ENCODE data around the gene NFKBIE. TPM values are rescaled to one million over a fixed set of nuclear protein-coding genes. Genes with fewer than 3 reads are reported as not detected.

The NFKBIE gene
- total and polyA plus RNA-seq, 8 donors, result 2.5 to 16.9 (median 7.6) TPM

DNA sequence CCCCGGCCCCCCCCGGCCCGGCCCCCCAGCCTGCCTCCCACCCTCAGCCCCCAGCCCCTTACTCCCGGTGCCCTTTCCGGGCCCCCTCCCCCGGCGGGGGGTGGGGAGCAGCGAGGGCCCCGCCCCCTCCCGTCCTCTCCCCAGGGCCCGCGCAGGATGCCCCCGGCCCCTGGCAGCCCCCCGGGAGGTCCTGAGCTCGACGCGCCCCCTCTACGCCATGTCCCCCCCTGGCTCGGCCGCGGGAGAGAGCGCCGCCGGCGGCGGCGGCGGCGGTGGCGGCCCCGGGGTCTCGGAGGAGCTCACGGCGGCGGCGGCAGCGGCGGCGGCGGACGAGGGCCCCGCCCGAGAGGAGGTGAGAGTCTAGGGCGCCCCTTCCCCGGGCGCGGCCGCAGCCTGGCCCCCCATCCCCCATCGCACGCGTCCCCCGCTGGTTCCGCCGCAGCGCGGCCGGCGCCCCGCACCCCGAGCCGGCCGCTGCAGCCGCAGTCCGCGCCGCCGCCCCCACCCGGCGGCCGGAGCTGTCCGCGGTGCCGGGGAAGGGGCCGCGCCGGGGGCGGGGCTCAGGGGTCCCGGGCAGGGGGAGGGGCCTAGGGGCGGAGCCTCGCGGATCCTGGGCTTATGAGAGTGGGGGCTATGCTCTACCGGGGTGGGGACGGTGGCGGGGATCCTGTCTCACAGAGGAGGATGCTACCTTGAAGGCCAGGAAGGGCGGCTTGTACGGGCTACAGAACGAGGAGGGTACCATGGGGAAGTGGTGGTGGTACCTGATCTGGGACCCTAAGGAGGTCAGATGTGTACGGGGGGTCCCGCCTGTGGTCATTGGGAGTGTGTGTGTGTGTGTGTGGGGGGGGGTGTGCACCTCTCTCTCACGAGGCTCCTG, 5.4 kb upstream of the NFKBIE start:
- intact Hi-C loops (cut with DNase I), result no loop called here
- DNase-seq (peak in 1 of 6 donors; percentile 70), FAIRE-seq (no peak), ATAC-seq (no peak)
- Histone ChIP-seq H3K27ac (no peak overlapping the region), H3K4me3 (peak overlapping the region in 3 of 4 donors; percentile 18 to 35 (median 30)), H3K27me3 (peaks cover 0 to 6% (median 3%) of the 10 kb centered on the region in 4 donors), H3K36me3 (no peaks in the 10 kb centered on the region), H3K9me3 (no peaks in the 10 kb centered on the region), H3K4me1 (peaks cover 0 to 3% (median 0%) of the 10 kb centered on the region in 3 donors)
- no peak for TF ChIP-seq CTCF (IDR thresholded peaks at IDR 0.05)
- 3 to 5% methylated on average over 28 to 89 of the region's 90 CpGs for WGBS, 2 donors

DNA sequence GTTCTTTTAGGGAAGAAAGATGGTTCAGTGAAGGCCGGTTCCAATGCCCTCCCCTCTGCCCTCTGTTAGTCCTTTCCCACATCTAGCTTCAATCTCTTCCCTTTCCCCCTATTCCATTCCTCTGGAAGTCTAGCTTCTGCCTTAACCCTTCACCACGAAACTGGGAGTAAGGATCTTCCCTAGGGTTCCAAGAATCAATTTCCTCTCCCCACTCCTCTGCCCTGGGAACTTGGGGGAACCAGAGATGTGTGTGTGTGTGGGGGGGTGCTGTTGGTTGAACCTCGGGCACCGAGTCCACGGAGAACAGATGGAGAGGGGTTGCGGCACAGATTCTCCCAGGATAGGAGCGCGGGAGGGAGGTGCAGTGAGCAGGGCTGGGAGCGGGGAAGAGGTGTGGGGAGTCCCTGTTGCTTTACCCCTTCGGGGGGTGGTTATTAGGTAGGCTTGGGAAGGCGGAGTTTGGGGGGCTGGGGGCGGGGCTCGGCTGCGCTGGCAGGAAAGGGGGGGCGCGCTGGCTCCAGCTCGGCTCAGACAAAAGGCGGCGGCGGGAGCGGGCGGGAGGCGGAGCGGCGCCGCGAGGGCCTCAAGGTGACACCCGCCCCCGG, 4.7 kb upstream of the NFKBIE start, which contains the start of gene TMEM151B:
TMEM151B (plus strand) TSS at position 530 of the 605 bp plus-strand sequence. CDS start 293 bp downstream, outside the sequence.
- Histone ChIP-seq H3K27ac (no peak within 1 kb of the TSS), H3K27me3 (no peaks in the 10 kb centered on the region), H3K36me3 (no peaks in the 10 kb centered on the region), H3K4me1 (no peaks in the 10 kb centered on the region), H3K9me3 (no peaks in the 10 kb centered on the region), H3K4me3 (peak within 1 kb of the TSS in 3 of 4 donors; percentile 18 to 35 (median 30))
- 24 to 43% methylated on average over 14 to 25 of the region's 29 CpGs for WGBS, 2 donors
- intact Hi-C loops (cut with DNase I), result loop anchor here in 2 of 3 donors (5.0 kb wide), 2 partner anchors 62 to 67 kb away; no protein-coding TSS in a partner anchor
- FAIRE-seq (no peak), DNase-seq (peak in 1 of 6 donors; percentile 52), ATAC-seq (no peak)
- TF ChIP-seq CTCF (IDR thresholded peaks at IDR 0.05), result no peak

- Histone ChIP-seq H3K27me3 (no peaks in the 10 kb centered on the region), H3K9me3 (no peaks in the 10 kb centered on the region), H3K27ac (no peak overlapping the region), H3K4me1 (peaks cover 0 to 4% (median 1%) of the 10 kb centered on the region in 3 donors), H3K36me3 (no peaks in the 10 kb centered on the region), H3K4me3 (no peak overlapping the region)
- ATAC-seq (no peak), FAIRE-seq (no peak), DNase-seq (peak in 1 of 6 donors; percentile 12)
- intact Hi-C loops (cut with DNase I), result loop anchor here in 2 of 3 donors (5.0 kb wide), 2 partner anchors 63 to 68 kb away; no protein-coding TSS in a partner anchor
- 27% methylated on average over 1 of the region's 1 CpG for WGBS, 2 donors
- TF ChIP-seq CTCF (IDR thresholded peaks at IDR 0.05), result no peak
Observed at GRCh38 chr6:44269178-44269920, 4.0 kb upstream of the NFKBIE start.

- peaks cover 0 to 14% (median 4%) of the 10 kb centered on the region in 3 donors for H3K4me1 ChIP-seq
- ATAC-seq (peak in 3 of 4 donors; percentile 36 to 50 (median 49)), FAIRE-seq (no peak), DNase-seq (peak in 2 of 6 donors; percentile 65 to 74)
- no peaks in the 10 kb centered on the region for H3K36me3 ChIP-seq
- 28 to 44% methylated on average over 5 of the region's 5 CpGs for WGBS, 2 donors
- no peaks in the 10 kb centered on the region for H3K27me3 ChIP-seq
- intact Hi-C loops (cut with DNase I), result loop anchor here in 2 of 3 donors (5.0 kb wide), 2 partner anchors 64 to 69 kb away; no protein-coding TSS in a partner anchor
- H3K4me3 ChIP-seq, result no peak overlapping the region
- no peaks in the 10 kb centered on the region for H3K9me3 ChIP-seq
- TF ChIP-seq CTCF (IDR thresholded peaks at IDR 0.05), result peak; percentile 86 to 93 (median 88)
- no peak overlapping the region for H3K27ac ChIP-seq
Observed at GRCh38 chr6:44268095-44268628, 2.8 kb upstream of the NFKBIE start.
